H1 (cell line): Measurements from ENCODE around the gene GNG4. TPM values are rescaled to one million over a fixed set of nuclear protein-coding genes. Genes with fewer than 3 reads are reported as not detected.

Source experiments
- ASH2L ChIP-seq: fragments of 200-600, 300-600 bp; sonication (generic); IDR thresholded peaks from one replicate; pipeline ENCODE4 v1.7.1; 2017; ENCODE audit warnings: low read length
- CEBPB ChIP-seq: IDR thresholded peaks from 2 replicates; pipeline ENCODE4 v1.6.1; 2012; ENCODE audit warnings: low read depth, low read length
- EP300 ChIP-seq, 2 experiments: IDR thresholded peaks; 1 replicate in 1 of 2; 2 replicates in 1 of 2; pipeline ENCODE4 v1.6.1; 2011 to 2012; ENCODE audit warnings: low read depth in 2 of 2, low read length in 2 of 2, mild to moderate bottlenecking in 2 of 2, borderline replicate concordance in 1 of 2, inconsistent platforms in 1 of 2, moderate library complexity in 1 of 2
- FOSL1 ChIP-seq: IDR thresholded peaks from 2 replicates; pipeline ENCODE4 v1.6.1; 2011; ENCODE audit warnings: mild to moderate bottlenecking, low read depth, low read length, moderate library complexity; ENCODE audit not compliant: insufficient read depth
- HDAC2 ChIP-seq, 2 experiments: fragments of 300-600 bp in 1 of 2; sonication (generic) in 1 of 2; IDR thresholded peaks; 2 replicates each; pipeline ENCODE4 v1.6.1; 2011 to 2012; ENCODE audit warnings: low read depth in 2 of 2, low read length in 2 of 2, mild to moderate bottlenecking in 2 of 2, moderate library complexity in 2 of 2, borderline replicate concordance in 1 of 2, inconsistent platforms in 1 of 2
- HDAC6 ChIP-seq: IDR thresholded peaks from one replicate; pipeline ENCODE4 v1.7.1; 2012; ENCODE audit warnings: low read depth, mild to moderate bottlenecking, inconsistent platforms, low read length, moderate library complexity
- KDM1A ChIP-seq: fragments of 200-600, 300-600 bp; sonication (generic); IDR thresholded peaks from 2 replicates; pipeline ENCODE4 v1.7.1; 2016; ENCODE audit warnings: mild to moderate bottlenecking, low read length, borderline replicate concordance
- KDM4A ChIP-seq: IDR thresholded peaks from one replicate; pipeline ENCODE4 v1.7.1; 2012; ENCODE audit warnings: low read depth, mild to moderate bottlenecking, moderate library complexity, low read length, inconsistent platforms; ENCODE audit not compliant: severe bottlenecking
- KDM5A ChIP-seq: fragments of 200-600 bp; IDR thresholded peaks from 2 replicates; pipeline ENCODE4 v1.7.1; 2012; ENCODE audit warnings: mild to moderate bottlenecking, low read length, inconsistent platforms, mixed read lengths
- MAFK ChIP-seq: IDR thresholded peaks from 2 replicates; pipeline ENCODE4 v1.6.1; 2012; ENCODE audit warnings: low read depth, mild to moderate bottlenecking, improper control_type of control experiment, low read length
- NRF1 ChIP-seq: IDR thresholded peaks from 2 replicates; pipeline ENCODE4 v1.6.1; 2011; ENCODE audit warnings: mild to moderate bottlenecking, low read depth, low read length, improper control_type of control experiment
- PHF8 ChIP-seq: fragments of 200-600 bp; sonication (generic); conservative IDR thresholded peaks from 2 replicates; pipeline ENCODE4 v1.7.1; 2012; ENCODE audit warnings: low read depth, mild to moderate bottlenecking, inconsistent platforms, low read length, moderate library complexity
- POLR2A ChIP-seq, 2 experiments: IDR thresholded peaks; 1 replicate in 1 of 2; 2 replicates in 1 of 2; pipeline ENCODE4 v1.6.1; 2011; ENCODE audit warnings: low read depth in 2 of 2, low read length in 2 of 2, mild to moderate bottlenecking in 2 of 2; ENCODE audit errors: control extremely low read depth in 1 of 2
- RAD21 ChIP-seq, 2 experiments: IDR thresholded peaks in 1 of 2; conservative IDR thresholded peaks in 1 of 2; 2 replicates each; pipeline ENCODE4 v1.6.1; 2011; ENCODE audit warnings: low read depth in 2 of 2, low read length in 2 of 2, improper control_type of control experiment in 1 of 2, inconsistent platforms in 1 of 2, mild to moderate bottlenecking in 1 of 2, moderate library complexity in 1 of 2
- RBBP5 ChIP-seq: IDR thresholded peaks from 2 replicates; pipeline ENCODE4 v1.7.1; 2012; ENCODE audit warnings: low read depth, mild to moderate bottlenecking, inconsistent platforms, low read length, moderate library complexity, borderline replicate concordance
- SIN3A ChIP-seq, 2 experiments: IDR thresholded peaks in 1 of 2; conservative IDR thresholded peaks in 1 of 2; 2 replicates each; pipeline ENCODE4 v1.6.1; 2011 to 2012; ENCODE audit warnings: low read length in 2 of 2, improper control_type of control experiment in 1 of 2, low read depth in 1 of 2, mild to moderate bottlenecking in 1 of 2
- SIRT6 ChIP-seq: IDR thresholded peaks from one replicate; pipeline ENCODE4 v1.7.1; 2012; ENCODE audit warnings: low read length, inconsistent platforms
- SP2 ChIP-seq: IDR thresholded peaks from 2 replicates; pipeline ENCODE4 v1.6.1; 2012; ENCODE audit warnings: mild to moderate bottlenecking, low read length, inconsistent platforms
- TAF7 ChIP-seq: optimal IDR thresholded peaks from 2 replicates; pipeline ENCODE3; 2011; ENCODE audit warnings: low read depth, mild to moderate bottlenecking, inconsistent platforms, low read length, moderate library complexity, borderline replicate concordance
- YY1 ChIP-seq: IDR thresholded peaks from 2 replicates; pipeline ENCODE4 v1.6.1; 2011; ENCODE audit warnings: low read depth, mild to moderate bottlenecking, low read length
- ZNF274 ChIP-seq: IDR thresholded peaks from 2 replicates; pipeline ENCODE4 v1.7.0; 2012; ENCODE audit warnings: low read length, borderline replicate concordance; ENCODE audit errors: extremely low read depth
- polyA plus RNA-seq, 7 experiments: library from polyadenylated mRNA; depleted of rRNA in 3 of 7; stranded (reverse) in 5 of 7; unstranded in 2 of 7; fragments of >200 nt in 5 of 7; fragments of 200-250 nt in 2 of 7; gene quantifications; 1 replicate in 5 of 7; 2 replicates in 1 of 7; 4 replicates in 1 of 7; pipeline versions ENCODE4 v1.2.1 to v1.2.3, GENCODE V29; 2011 to 2013; ENCODE audit warnings: missing spikeins in 2 of 7, mixed read lengths in 2 of 7
- total RNA-seq: library from RNA; stranded (reverse); fragmentation: NEBNext Ultra II Directional; extraction: Animal tissue kit (Norgen Biotek cat#: 25700); gene quantifications from 2 replicates; pipeline ENCODE4 v1.2.1, GENCODE V29; 2021
- TF ChIP-seq, protein P1 (sequence below): IDR thresholded peaks from 2 replicates; pipeline ENCODE4 v1.6.1; 2012; ENCODE audit warnings: inconsistent platforms
- TF ChIP-seq, protein P2 (sequence below): IDR thresholded peaks from 2 replicates; pipeline ENCODE4 v1.6.1; 2012; ENCODE audit warnings: inconsistent platforms

GNG4 gene
- total and polyA plus RNA-seq, 2 of the 8 experiments (the other 6 are each of a cell fraction or from before 2014, with no cell fraction given), result 95.5 to 96.8 TPM

DNA sequence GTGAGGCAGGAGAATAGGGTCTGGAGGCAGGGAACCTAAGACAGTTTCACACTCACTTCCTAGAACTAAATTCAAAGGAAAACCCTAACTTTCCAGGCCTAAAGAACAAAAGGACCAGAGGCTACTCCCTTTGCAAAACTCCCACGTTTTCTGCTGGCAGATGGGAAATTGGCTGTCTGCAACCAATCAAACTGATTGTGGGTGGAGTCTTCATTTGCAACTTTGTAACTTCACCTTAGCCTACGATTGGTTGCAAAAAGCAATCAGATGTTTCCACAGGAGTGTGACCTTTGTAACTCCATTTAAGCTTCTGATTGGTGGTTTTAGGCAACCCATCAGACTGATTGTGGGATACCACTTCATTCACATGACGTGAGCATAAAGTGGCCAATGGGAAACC lies 19.7 kb upstream of the GNG4 start (continued):
- TF ChIP-seq YY1 (no peak), KDM4A (no peak), NRF1 (no peak), EP300 (IDR thresholded peaks at IDR 0.05; ENCODE audit: borderline replicate concordance in 1 of 2, low read depth in 2 of 2, low read length in 2 of 2) (no peak), RAD21 (IDR thresholded peaks at IDR 0.05 in 1 of 2, conservative IDR thresholded peaks at IDR 0.05 in 1 of 2; ENCODE audit: low read depth in 2 of 2, low read length in 2 of 2) (no peak), TAF7 (peak; percentile 58), FOSL1 (no peak), HDAC6 (no peak), HDAC2 (IDR thresholded peaks at IDR 0.05; ENCODE audit: borderline replicate concordance in 1 of 2, low read depth in 2 of 2, low read length in 2 of 2) (no peak), KDM5A (no peak), SIRT6 (no peak), CEBPB (no peak), MAFK (no peak), PHF8 (no peak), SIN3A (conservative IDR thresholded peaks at IDR 0.05 in 1 of 2, IDR thresholded peaks at IDR 0.05 in 1 of 2; ENCODE audit: low read depth in 1 of 2, low read length in 2 of 2) (no peak), RBBP5 (no peak), ASH2L (no peak), POLR2A (IDR thresholded peaks at IDR 0.05; ENCODE audit: control extremely low read depth in 1 of 2, low read depth in 2 of 2, low read length in 2 of 2) (0 out of 3 replicates have a peak, but pooled peaks of 1 of the 2 experiments have one; percentile 34), KDM1A (no peak), ZNF274 (no peak), SP2 (no peak)
- TF ChIP-seq, protein P1, sequence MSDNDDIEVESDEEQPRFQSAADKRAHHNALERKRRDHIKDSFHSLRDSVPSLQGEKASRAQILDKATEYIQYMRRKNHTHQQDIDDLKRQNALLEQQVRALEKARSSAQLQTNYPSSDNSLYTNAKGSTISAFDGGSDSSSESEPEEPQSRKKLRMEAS, result peak; percentile 42; the same call in 1 of the 2 replicates
- TF ChIP-seq, protein P2, sequence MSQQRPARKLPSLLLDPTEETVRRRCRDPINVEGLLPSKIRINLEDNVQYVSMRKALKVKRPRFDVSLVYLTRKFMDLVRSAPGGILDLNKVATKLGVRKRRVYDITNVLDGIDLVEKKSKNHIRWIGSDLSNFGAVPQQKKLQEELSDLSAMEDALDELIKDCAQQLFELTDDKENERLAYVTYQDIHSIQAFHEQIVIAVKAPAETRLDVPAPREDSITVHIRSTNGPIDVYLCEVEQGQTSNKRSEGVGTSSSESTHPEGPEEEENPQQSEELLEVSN, result peak; percentile 74; the same call in 1 of the 2 replicates
